H9 (cell line): ENCODE measurements around the gene USP14. TPM values are rescaled to one million over a fixed set of nuclear protein-coding genes. Genes with fewer than 3 reads are reported as not detected.
A peak's percentile ranks its signal among the peaks of the same experiment; 100 is the strongest.

ENCODE experiments used
- DNase-seq: peaks from one replicate; pipeline ENCODE4 v3.0.0-alpha.2; 2017
- H2AFZ ChIP-seq: one replicate; pipeline ENCODE4 v1.6.1; 2013; ENCODE audit warnings: mild to moderate bottlenecking, low read length, control low read depth, moderate library complexity
- H2AK5ac ChIP-seq: 2 replicates; pipeline ENCODE4 v1.6.1; 2013; ENCODE audit warnings: low read length, control low read depth, mixed read lengths; ENCODE audit not compliant: insufficient read length
- H2BK120ac ChIP-seq: one replicate; pipeline ENCODE4 v1.6.1; 2013; ENCODE audit warnings: low read depth, mild to moderate bottlenecking, low read length, control low read depth, inconsistent platforms; ENCODE audit not compliant: poor library complexity, severe bottlenecking
- H2BK12ac ChIP-seq: 2 replicates; pipeline ENCODE4 v1.6.1; 2013; ENCODE audit warnings: low read length, control low read depth, mixed read lengths, low read depth; ENCODE audit not compliant: insufficient read length
- H2BK15ac ChIP-seq: 2 replicates; pipeline ENCODE4 v1.6.1; 2013; ENCODE audit warnings: low read depth, low read length, control low read depth
- H2BK20ac ChIP-seq: one replicate; pipeline ENCODE4 v1.6.1; 2013; ENCODE audit warnings: low read depth, mild to moderate bottlenecking, low read length, control low read depth, inconsistent platforms; ENCODE audit not compliant: poor library complexity, severe bottlenecking
- H2BK5ac ChIP-seq: 2 replicates; pipeline ENCODE4 v1.6.1; 2013; ENCODE audit warnings: low read length, control low read depth, mixed read lengths; ENCODE audit not compliant: insufficient read length
- H3K14ac ChIP-seq: 2 replicates; pipeline ENCODE4 v1.6.1; 2013; ENCODE audit warnings: low read length, control low read depth; ENCODE audit not compliant: insufficient read depth
- H3K18ac ChIP-seq: 2 replicates; pipeline ENCODE4 v1.6.1; 2013; ENCODE audit warnings: low read depth, mild to moderate bottlenecking, mixed read lengths, low read length, control low read depth; ENCODE audit not compliant: insufficient read length
- H3K23ac ChIP-seq: 2 replicates; pipeline ENCODE4 v1.6.1; 2013; ENCODE audit warnings: low read length, control low read depth, mixed read lengths, low read depth; ENCODE audit not compliant: insufficient read length
- H3K23me2 ChIP-seq: 2 replicates; pipeline ENCODE4 v1.6.1; 2013; ENCODE audit warnings: low read depth, mild to moderate bottlenecking, mixed read lengths, low read length, control low read depth; ENCODE audit not compliant: insufficient read length, poor library complexity, severe bottlenecking
- H3K27ac ChIP-seq: 2 replicates; pipeline ENCODE4 v1.5.1; 2013; ENCODE audit warnings: low read length, control low read depth, mixed read lengths, low read depth; ENCODE audit not compliant: insufficient read length
- H3K27me3 ChIP-seq: 2 replicates; pipeline ENCODE4 v1.6.1; 2013; ENCODE audit warnings: low read length, control low read depth, inconsistent platforms; ENCODE audit not compliant: insufficient read depth
- H3K4ac ChIP-seq: 2 replicates; pipeline ENCODE4 v1.6.1; 2013; ENCODE audit warnings: low read depth, mild to moderate bottlenecking, control low read depth, inconsistent platforms, low read length, moderate library complexity
- H3K4me1 ChIP-seq: 2 replicates; pipeline ENCODE4 v1.6.1; 2013; ENCODE audit warnings: low read length, control low read depth, inconsistent platforms; ENCODE audit not compliant: insufficient read depth
- H3K4me2 ChIP-seq: 2 replicates; pipeline ENCODE4 v1.6.1; 2013; ENCODE audit warnings: low read length, control low read depth, mixed read lengths; ENCODE audit not compliant: insufficient read length, insufficient read depth
- H3K56ac ChIP-seq: 2 replicates; pipeline ENCODE4 v1.6.1; 2013; ENCODE audit warnings: low read depth, mild to moderate bottlenecking, mixed read lengths, low read length, control low read depth; ENCODE audit not compliant: insufficient read length
- H3K79me1 ChIP-seq: 2 replicates; pipeline ENCODE4 v1.6.1; 2013; ENCODE audit warnings: low read depth, mild to moderate bottlenecking, moderate library complexity, low read length, control low read depth, inconsistent platforms; ENCODE audit not compliant: insufficient read depth, poor library complexity, severe bottlenecking
- H3K79me2 ChIP-seq: 2 replicates; pipeline ENCODE4 v1.6.1; 2013; ENCODE audit warnings: low read length, control low read depth, inconsistent platforms; ENCODE audit not compliant: insufficient read depth
- H3K9ac ChIP-seq: 2 replicates; pipeline ENCODE4 v1.6.1; 2013; ENCODE audit warnings: low read length, control low read depth, mixed read lengths; ENCODE audit not compliant: insufficient read length; ENCODE audit errors: extremely low read depth
- H3K9me3 ChIP-seq: one replicate; pipeline ENCODE4 v1.6.1; 2013; ENCODE audit warnings: low read depth, low read length, inconsistent platforms; ENCODE audit not compliant: control insufficient read depth
- H3T11ph ChIP-seq: one replicate; pipeline ENCODE4 v1.6.1; 2013; ENCODE audit warnings: mild to moderate bottlenecking, low read length, control low read depth, inconsistent platforms
- H4K20me1 ChIP-seq: one replicate; pipeline ENCODE4 v1.6.1; 2013; ENCODE audit not compliant: control insufficient read depth, insufficient read length, insufficient read depth
- H4K5ac ChIP-seq: 2 replicates; pipeline ENCODE4 v1.6.1; 2013; ENCODE audit warnings: low read depth, mild to moderate bottlenecking, mixed read lengths, low read length, control low read depth; ENCODE audit not compliant: insufficient read length
- H4K8ac ChIP-seq: replicated peaks from 2 replicates; pipeline ENCODE4 v1.6.1; 2013; ENCODE audit warnings: low read length, control low read depth, mixed read lengths, low read depth; ENCODE audit not compliant: insufficient read length
- H4K91ac ChIP-seq: 2 replicates; pipeline ENCODE4 v1.6.1; 2013; ENCODE audit warnings: low read depth, mild to moderate bottlenecking, moderate library complexity, mixed read lengths, low read length, control low read depth; ENCODE audit not compliant: insufficient read length
- H3K27ac Mint-ChIP-seq, 3 experiments: 2 replicates in 2 of 3; 3 replicates in 1 of 3; pipeline ENCODE4 v1.8.0; 2020 to 2021; ENCODE audit warnings: mixed read lengths in 3 of 3, mild to moderate bottlenecking in 1 of 3, moderate library complexity in 1 of 3
- H3K27me3 Mint-ChIP-seq: 2 replicates; pipeline ENCODE4 v1.8.0; 2021; ENCODE audit warnings: low read depth, mild to moderate bottlenecking, moderate library complexity, mixed read lengths
- H3K36me3 Mint-ChIP-seq, 3 experiments: 2 replicates in 2 of 3; 3 replicates in 1 of 3; pipeline ENCODE4 v1.8.0; 2020 to 2021; ENCODE audit warnings: low read depth in 3 of 3, mixed read lengths in 3 of 3; ENCODE audit not compliant: insufficient read depth in 1 of 3
- H3K4me1 Mint-ChIP-seq, 2 experiments: 2 replicates each; pipeline ENCODE4 v1.8.0; 2020; ENCODE audit warnings: mixed read lengths in 2 of 2
- H3K4me3 Mint-ChIP-seq, 2 experiments: 2 replicates in 1 of 2; 3 replicates in 1 of 2; pipeline ENCODE4 v1.8.0; 2020 to 2021; ENCODE audit warnings: mild to moderate bottlenecking in 2 of 2, mixed read lengths in 2 of 2, moderate library complexity in 1 of 2
- H3K9me3 Mint-ChIP-seq, 2 experiments: 2 replicates in 1 of 2; 3 replicates in 1 of 2; pipeline ENCODE4 v1.8.0; 2020; ENCODE audit warnings: mild to moderate bottlenecking in 2 of 2, mixed read lengths in 2 of 2, moderate library complexity in 1 of 2
- WGBS: extraction: QIAGEN DNeasy Blood & Tissue Kit; methylation state at CpG from one replicate; pipeline ENCODE4 v1.1.7; 2013; ENCODE audit warnings: missing lambda C conversion rate, low lambda C conversion rate, mixed read lengths; ENCODE audit not compliant: insufficient read length; ENCODE audit errors: extremely low coverage; 5-methylcytosine and 5-hydroxymethylcytosine counted together
- total RNA-seq: library from RNA; stranded (reverse); gene quantifications from 2 replicates; pipeline ENCODE4 v1.2.1, GENCODE V29; 2021
- TF ChIP-seq, protein P1 (sequence below): fragments of 200-600 bp; sonication (generic); conservative IDR thresholded peaks from 3 replicates; pipeline ENCODE4 v1.8.0; 2021; ENCODE audit warnings: antibody characterized with exemption, mild to moderate bottlenecking

The USP14 gene
- total RNA-seq, 1 experiment from 2014 or later, result 92.1 TPM

DNA sequence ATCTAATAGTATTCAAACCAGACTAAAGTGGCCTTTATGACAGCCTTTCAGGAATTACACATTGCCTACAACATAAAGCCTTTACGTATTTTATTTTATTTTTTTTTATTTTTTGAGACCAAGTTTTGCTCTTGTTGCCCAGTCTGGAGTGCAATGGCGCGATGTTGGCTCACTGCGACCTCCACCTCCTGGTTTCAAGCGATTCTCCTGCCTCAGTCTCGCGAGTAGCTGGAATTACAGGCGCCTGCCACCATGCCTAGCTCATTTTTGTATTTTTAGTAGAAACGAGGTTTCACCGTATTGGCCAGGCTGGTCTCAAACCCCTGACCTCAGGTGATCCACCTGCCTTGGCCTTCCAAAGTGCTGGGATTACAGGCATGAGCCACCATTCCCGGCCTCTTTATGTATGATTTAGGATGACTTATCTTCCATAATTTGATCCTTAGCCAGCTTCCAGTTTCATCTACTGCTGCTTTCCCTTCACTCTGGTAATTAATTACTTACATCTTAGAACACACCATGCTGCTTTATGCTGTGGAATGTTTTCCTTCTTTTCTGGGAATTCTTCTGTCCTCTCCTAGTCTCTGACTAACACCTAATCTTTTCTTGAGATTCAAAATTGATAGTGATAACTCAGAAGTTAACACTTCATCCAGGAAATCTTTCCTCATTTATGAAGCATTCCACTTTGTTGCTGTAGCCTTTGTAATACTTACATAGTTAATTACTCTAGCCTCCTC lies 2.6 kb downstream of the USP14 start:
- H3K4me2 ChIP-seq, result no peak overlapping the region
- no CpG with 5 or more reads among the region's 11 CpGs for WGBS
- no peak overlapping the region for H3K27ac Mint-ChIP-seq

More for the DNA sequence above, 2.6 kb downstream of the USP14 start:
- Histone ChIP-seq H3K23ac (no peak overlapping the region), H3T11ph (no peak overlapping the region), H3K4ac (no peak overlapping the region), H3K9me3 (no peaks in the 10 kb centered on the region), H3K27me3 (peaks cover 4% of the 10 kb centered on the region; the same call in 1 of the 2 replicates), H3K79me2 (peaks cover 31% of the 10 kb centered on the region), H3K23me2 (no peaks in the 10 kb centered on the region), H3K9ac (no peak overlapping the region), H4K5ac (no peak overlapping the region), H4K20me1 (no peaks in the 10 kb centered on the region), H2BK120ac (no peak overlapping the region), H3K18ac (no peak overlapping the region), H4K91ac (no peak overlapping the region), H2BK5ac (no peak overlapping the region), H2AK5ac (no peak overlapping the region), H2AFZ (no peak overlapping the region), H3K56ac (no peak overlapping the region), H3K4me1 (no peaks in the 10 kb centered on the region), H3K27ac (no peak overlapping the region), H2BK12ac (no peak overlapping the region), H2BK20ac (no peak overlapping the region), H3K79me1 (no peaks in the 10 kb centered on the region), H2BK15ac (no peak overlapping the region), H3K14ac (no peak overlapping the region), H4K8ac (no peak overlapping the region)
- H3K4me3 Mint-ChIP-seq, result peak overlapping the region in 1 of 2 experiments; percentile 46; a peak in 2 of 5 replicates
- H3K27me3 Mint-ChIP-seq, result peaks cover 15% of the 10 kb centered on the region
- peaks cover 0 to 3% of the 10 kb centered on the region in 2 experiments; a peak in 1 of 5 replicates for H3K9me3 Mint-ChIP-seq
- peaks cover 22 to 35% (median 29%) of the 10 kb centered on the region in 3 experiments; a peak in 6 of 7 replicates for H3K36me3 Mint-ChIP-seq
- TF ChIP-seq, protein P1, sequence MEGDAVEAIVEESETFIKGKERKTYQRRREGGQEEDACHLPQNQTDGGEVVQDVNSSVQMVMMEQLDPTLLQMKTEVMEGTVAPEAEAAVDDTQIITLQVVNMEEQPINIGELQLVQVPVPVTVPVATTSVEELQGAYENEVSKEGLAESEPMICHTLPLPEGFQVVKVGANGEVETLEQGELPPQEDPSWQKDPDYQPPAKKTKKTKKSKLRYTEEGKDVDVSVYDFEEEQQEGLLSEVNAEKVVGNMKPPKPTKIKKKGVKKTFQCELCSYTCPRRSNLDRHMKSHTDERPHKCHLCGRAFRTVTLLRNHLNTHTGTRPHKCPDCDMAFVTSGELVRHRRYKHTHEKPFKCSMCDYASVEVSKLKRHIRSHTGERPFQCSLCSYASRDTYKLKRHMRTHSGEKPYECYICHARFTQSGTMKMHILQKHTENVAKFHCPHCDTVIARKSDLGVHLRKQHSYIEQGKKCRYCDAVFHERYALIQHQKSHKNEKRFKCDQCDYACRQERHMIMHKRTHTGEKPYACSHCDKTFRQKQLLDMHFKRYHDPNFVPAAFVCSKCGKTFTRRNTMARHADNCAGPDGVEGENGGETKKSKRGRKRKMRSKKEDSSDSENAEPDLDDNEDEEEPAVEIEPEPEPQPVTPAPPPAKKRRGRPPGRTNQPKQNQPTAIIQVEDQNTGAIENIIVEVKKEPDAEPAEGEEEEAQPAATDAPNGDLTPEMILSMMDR, result no peak
- H3K4me1 Mint-ChIP-seq, result peaks cover 4 to 15% of the 10 kb centered on the region in 2 experiments
- no peak for DNase-seq
